Liver (tissue), 9 donors: ENCODE measurements around the gene LIM2. TPM values are rescaled to one million over a fixed set of nuclear protein-coding genes. Genes with fewer than 3 reads are reported as not detected.

ENCODE experiments used
- DNase-seq: peaks from one replicate; pipeline ENCODE4 v3.0.0-alpha.2; 2017; ENCODE audit warnings: low spot score
- H3K27ac ChIP-seq, 2 donors: one replicate each; pipeline ENCODE4 v1.7.0; 2013; ENCODE audit warnings: inconsistent platforms in 2 of 2, low read length in 2 of 2, control low read depth in 1 of 2, low read depth in 1 of 2, mild to moderate bottlenecking in 1 of 2
- H3K27me3 ChIP-seq, 4 donors: one replicate each; pipeline versions ENCODE4 v1.6.1 to v1.7.0; 2013; ENCODE audit warnings: low read length in 3 of 4, inconsistent platforms in 1 of 4, mild to moderate bottlenecking in 1 of 4, moderate library complexity in 1 of 4; ENCODE audit not compliant: control insufficient read depth in 4 of 4, insufficient read depth in 4 of 4
- H3K36me3 ChIP-seq, 4 donors: one replicate each; pipeline versions ENCODE4 v1.6.1 to v1.7.0; 2013; ENCODE audit warnings: low read length in 3 of 4, mild to moderate bottlenecking in 3 of 4, low read depth in 1 of 4, moderate library complexity in 1 of 4; ENCODE audit not compliant: control insufficient read depth in 4 of 4, insufficient read depth in 3 of 4
- H3K4me1 ChIP-seq, 4 donors: one replicate each; pipeline versions ENCODE4 v1.6.1 to v1.7.0; 2013; ENCODE audit warnings: low read length in 3 of 4, mild to moderate bottlenecking in 3 of 4, moderate library complexity in 1 of 4; ENCODE audit not compliant: control insufficient read depth in 4 of 4, insufficient read depth in 4 of 4
- H3K4me3 ChIP-seq, 3 donors: one replicate each; pipeline versions ENCODE4 v1.6.1 to v1.7.0; 2013; ENCODE audit warnings: low read length in 3 of 3, control low read depth in 1 of 3, low read depth in 1 of 3, mild to moderate bottlenecking in 1 of 3
- H3K9ac ChIP-seq, 2 donors: one replicate each; pipeline ENCODE4 v1.7.0; 2013; ENCODE audit warnings: low read length in 2 of 2, mild to moderate bottlenecking in 2 of 2, moderate library complexity in 2 of 2, control low read depth in 1 of 2, low read depth in 1 of 2
- H3K9me3 ChIP-seq, 4 donors: one replicate each; pipeline versions ENCODE4 v1.6.1 to v1.7.0; 2013; ENCODE audit warnings: low read length in 3 of 4; ENCODE audit not compliant: control insufficient read depth in 4 of 4
- ATF3 ChIP-seq: IDR thresholded peaks from 2 replicates; pipeline ENCODE4 v1.6.1; 2016; ENCODE audit warnings: antibody characterized with exemption
- CTCF ChIP-seq: fragments of 150-350 bp; IDR thresholded peaks from 2 replicates; pipeline ENCODE4 v1.5.1; 2017; ENCODE audit warnings: improper control_type of control experiment, low read depth, low read length; ENCODE audit not compliant: missing input control
- EGR1 ChIP-seq, 2 donors: IDR thresholded peaks; 2 replicates each; pipeline ENCODE4 v1.6.1; 2016 to 2018; ENCODE audit warnings: antibody characterized with exemption in 2 of 2, low read depth in 2 of 2
- FOXA1 ChIP-seq: IDR thresholded peaks from 2 replicates; pipeline ENCODE4 v1.6.1; 2016; ENCODE audit warnings: antibody characterized with exemption
- FOXA2 ChIP-seq: IDR thresholded peaks from 2 replicates; pipeline ENCODE4 v1.6.1; 2016; ENCODE audit warnings: antibody characterized with exemption
- GABPA ChIP-seq, 2 donors: IDR thresholded peaks in 1 of 2; conservative IDR thresholded peaks in 1 of 2; 2 replicates each; pipeline ENCODE4 v1.6.1; 2016; ENCODE audit warnings: antibody characterized with exemption in 2 of 2, mild to moderate bottlenecking in 1 of 2, moderate library complexity in 1 of 2
- HNF4A ChIP-seq, 2 donors: conservative IDR thresholded peaks; 2 replicates each; pipeline ENCODE4 v1.6.1; 2016; ENCODE audit warnings: antibody characterized with exemption in 2 of 2, mild to moderate bottlenecking in 2 of 2
- HNF4G ChIP-seq: IDR thresholded peaks from 2 replicates; pipeline ENCODE4 v1.6.1; 2016; ENCODE audit warnings: antibody characterized with exemption
- JUND ChIP-seq, 2 donors: IDR thresholded peaks; 2 replicates each; pipeline ENCODE4 v1.6.1; 2016; ENCODE audit warnings: antibody characterized with exemption in 2 of 2
- MAX ChIP-seq: IDR thresholded peaks from 2 replicates; pipeline ENCODE4 v1.6.1; 2016; ENCODE audit warnings: antibody characterized with exemption
- NR2F2 ChIP-seq: IDR thresholded peaks from 2 replicates; pipeline ENCODE4 v1.6.1; 2016; ENCODE audit warnings: antibody characterized with exemption
- RAD21 ChIP-seq, 2 donors: IDR thresholded peaks; 2 replicates each; pipeline ENCODE4 v1.6.1; 2016; ENCODE audit warnings: antibody characterized with exemption in 2 of 2, mild to moderate bottlenecking in 2 of 2
- REST ChIP-seq: IDR thresholded peaks from 2 replicates; pipeline ENCODE4 v1.6.1; 2016; ENCODE audit warnings: antibody characterized with exemption, mild to moderate bottlenecking
- RXRA ChIP-seq, 2 donors: IDR thresholded peaks; 2 replicates each; pipeline ENCODE4 v1.6.1; 2017 to 2018; ENCODE audit warnings: antibody characterized with exemption in 2 of 2, mild to moderate bottlenecking in 1 of 2
- SP1 ChIP-seq: IDR thresholded peaks from 2 replicates; pipeline ENCODE4 v1.6.1; 2018; ENCODE audit warnings: antibody characterized with exemption, mild to moderate bottlenecking
- TAF1 ChIP-seq: conservative IDR thresholded peaks from 2 replicates; pipeline ENCODE4 v1.6.1; 2016; ENCODE audit warnings: antibody characterized with exemption, mild to moderate bottlenecking
- YY1 ChIP-seq: IDR thresholded peaks from 2 replicates; pipeline ENCODE4 v1.6.1; 2016; ENCODE audit warnings: antibody characterized with exemption, mild to moderate bottlenecking
- ZBTB33 ChIP-seq: IDR thresholded peaks from 2 replicates; pipeline ENCODE4 v1.6.1; 2016; ENCODE audit warnings: antibody characterized with exemption
- WGBS: extraction: QIAGEN DNeasy Blood & Tissue Kit; methylation state at CpG from one replicate; pipeline ENCODE4 v1.1.7; 2013; 5-methylcytosine and 5-hydroxymethylcytosine counted together
- polyA plus RNA-seq, 2 donors: library from polyadenylated mRNA; stranded (reverse) in 1 of 2; unstranded in 1 of 2; fragments of 200-250 nt in 1 of 2; fragments of >200 nt in 1 of 2; fragmentation: Nextera tagmentation in 1 of 2; extraction: Ambion mirVana in 1 of 2; gene quantifications; one replicate each; pipeline versions ENCODE4 v1.2.1 to v1.2.3, GENCODE V29; 2013 to 2015
- total RNA-seq, 2 donors: library from RNA; depleted of rRNA; stranded (reverse); fragments of >200 nt; gene quantifications; one replicate each; pipeline ENCODE4 v1.2.3, GENCODE V29; 2014
- donor health status: healthy.
- donor health status: healthy.
- donor health status: healthy.
- donor health status: healthy.
- donor health status: healthy.

The LIM2 gene
- total and polyA plus RNA-seq, 4 donors = not detected

GRCh38 chr19:51392701-51393100 lies 4.9 kb upstream of the LIM2 start:
- Histone ChIP-seq H3K27ac (no peak overlapping the region), H3K9me3 (no peaks in the 10 kb centered on the region), H3K4me1 (peaks cover 2 to 8% (median 5%) of the 10 kb centered on the region in 4 donors), H3K9ac (no peak overlapping the region), H3K4me3 (no peak overlapping the region), H3K36me3 (no peaks in the 10 kb centered on the region), H3K27me3 (no peaks in the 10 kb centered on the region)
- 70% methylated on average over 1 of the region's 1 CpG for WGBS
- TF ChIP-seq RAD21 (IDR thresholded peaks at IDR 0.05) (no peak), NR2F2 (no peak), MAX (no peak), REST (no peak), GABPA (IDR thresholded peaks at IDR 0.05 in 1 of 2, conservative IDR thresholded peaks at IDR 0.05 in 1 of 2) (no peak), FOXA2 (no peak), YY1 (no peak), HNF4A (conservative IDR thresholded peaks at IDR 0.05) (no peak), ATF3 (no peak), TAF1 (no peak), SP1 (no peak), FOXA1 (no peak), HNF4G (no peak), EGR1 (IDR thresholded peaks at IDR 0.05; ENCODE audit: low read depth in 2 of 2) (no peak), RXRA (IDR thresholded peaks at IDR 0.05) (no peak), CTCF (no peak)
- no peak for DNase-seq

- H3K9me3 ChIP-seq = no peaks in the 10 kb centered on the region
- no peaks in the 10 kb centered on the region for H3K27me3 ChIP-seq
- H3K4me1 ChIP-seq = peaks cover 2 to 8% (median 5%) of the 10 kb centered on the region in 4 donors
- H3K9ac ChIP-seq = no peak overlapping the region
- no peak overlapping the region for H3K27ac ChIP-seq
- 73% methylated on average over 8 of the region's 8 CpGs for WGBS
- no peaks in the 10 kb centered on the region for H3K36me3 ChIP-seq
- DNase-seq = no peak
- no peak overlapping the region for H3K4me3 ChIP-seq
- TF ChIP-seq JUND (IDR thresholded peaks at IDR 0.05) = no peak
- TF ChIP-seq YY1 = no peak
- no peak for TF ChIP-seq ATF3
- TF ChIP-seq NR2F2 = no peak
- no peak for TF ChIP-seq EGR1 (IDR thresholded peaks at IDR 0.05; ENCODE audit: low read depth in 2 of 2)
- TF ChIP-seq FOXA2 = no peak
- no peak for TF ChIP-seq ZBTB33
- TF ChIP-seq GABPA (IDR thresholded peaks at IDR 0.05 in 1 of 2, conservative IDR thresholded peaks at IDR 0.05 in 1 of 2) = no peak
- no peak for TF ChIP-seq TAF1
- no peak for TF ChIP-seq FOXA1
- TF ChIP-seq HNF4A (conservative IDR thresholded peaks at IDR 0.05) = no peak
- no peak for TF ChIP-seq CTCF
- TF ChIP-seq MAX = no peak
- TF ChIP-seq HNF4G = no peak
These were observed 3.4 kb upstream of the LIM2 start for GRCh38 chr19:51391073-51391611.
